SU-DHL-6 (cell line): ENCODE data around the gene MIF4GD.
A peak's percentile ranks its signal among the peaks of the same experiment; 100 is the strongest.
"Not testable (repeated sequence)": the region's sequence is repeated elsewhere in the genome, so short reads cannot be mapped to it uniquely, and the experiment has no call there.

Source experiments
- H2AFZ ChIP-seq: fragments of 200-600 bp; sonication (generic); 2 replicates; pipeline ENCODE4 v1.6.1; 2014; ENCODE audit warnings: low read depth, mild to moderate bottlenecking, moderate library complexity, mixed read lengths, antibody characterized with exemption, low read length; ENCODE audit not compliant: severe bottlenecking
- H3F3A ChIP-seq: fragments of 200-600 bp; shearing (Covaris generic); 2 replicates; pipeline ENCODE4 v1.6.0; 2016; ENCODE audit warnings: antibody characterized with exemption, mild to moderate bottlenecking; ENCODE audit not compliant: insufficient read depth
- H3K27ac ChIP-seq: fragments of 200-600 bp; sonication (generic); 2 replicates; pipeline ENCODE4 v1.5.1; 2016; ENCODE audit warnings: low read depth, mild to moderate bottlenecking, low read length, moderate library complexity, mixed read lengths
- H3K27me3 ChIP-seq: fragments of 200-600 bp; sonication (generic), shearing (Covaris generic); 2 replicates; pipeline ENCODE4 v1.6.0; 2014; ENCODE audit warnings: mild to moderate bottlenecking, low read length
- H3K36me3 ChIP-seq: fragments of 200-600 bp; sonication (generic); 2 replicates; pipeline ENCODE4 v1.6.1; 2014; ENCODE audit warnings: mild to moderate bottlenecking, low read length, mixed read lengths
- H3K4me2 ChIP-seq: fragments of 300-600, 200-600 bp; shearing (Covaris generic), sonication (generic); 2 replicates; pipeline ENCODE4 v1.6.0; 2014; ENCODE audit warnings: low read length, low read depth, mild to moderate bottlenecking; ENCODE audit not compliant: poor library complexity, severe bottlenecking
- H3K4me3 ChIP-seq: fragments of 200-600 bp; sonication (generic); 2 replicates; pipeline ENCODE4 v1.5.1; 2014; ENCODE audit warnings: antibody characterized with exemption, low read length, mild to moderate bottlenecking, mixed read lengths; ENCODE audit not compliant: insufficient read depth, poor library complexity, severe bottlenecking
- H3K79me2 ChIP-seq: fragments of 200-600 bp; sonication (generic); 2 replicates; pipeline ENCODE4 v1.6.1; 2014; ENCODE audit warnings: mild to moderate bottlenecking, low read length, moderate library complexity; ENCODE audit not compliant: insufficient read depth
- H3K9ac ChIP-seq: fragments of 200-600 bp; sonication (generic); 2 replicates; pipeline ENCODE4 v1.7.0; 2014; ENCODE audit warnings: mild to moderate bottlenecking, low read length
- H3K9me2 ChIP-seq: fragments of 200-600 bp; sonication (generic); replicated peaks from 2 replicates; pipeline ENCODE4 v1.6.1; 2014; ENCODE audit warnings: low read length; ENCODE audit not compliant: insufficient read depth
- H3K9me3 ChIP-seq: fragments of 200-600 bp; sonication (generic); 2 replicates; pipeline ENCODE4 v1.6.1; 2014; ENCODE audit warnings: low read length, mixed read lengths; ENCODE audit not compliant: insufficient read depth
- H4K20me1 ChIP-seq: fragments of 200-600 bp; sonication (generic); 2 replicates; pipeline ENCODE4 v1.6.1; 2014; ENCODE audit warnings: low read depth, mild to moderate bottlenecking, antibody characterized with exemption, low read length, moderate library complexity, mixed read lengths
- CTCF ChIP-seq: fragments of 200-600 bp; sonication (generic); IDR thresholded peaks from one replicate; pipeline ENCODE4 v1.5.1; 2017; ENCODE audit warnings: antibody characterized with exemption, mild to moderate bottlenecking, low read length, moderate library complexity; ENCODE audit not compliant: insufficient read depth, poor library complexity, severe bottlenecking
- EZH2phosphoT487 ChIP-seq: fragments of 200-600 bp; sonication (generic), shearing (Covaris generic); conservative IDR thresholded peaks from 2 replicates; pipeline ENCODE4 v1.6.1; 2018; ENCODE audit warnings: mild to moderate bottlenecking, antibody characterized with exemption, low read length, moderate library complexity, mixed read lengths

The MIF4GD gene

GRCh38 chr17:75288359-75288758, 17.3 kb upstream of the MIF4GD start:
- peaks cover 11% of the 10 kb centered on the region; the same call in 1 of the 2 replicates for H3K36me3 ChIP-seq
- H2AFZ ChIP-seq, result no peak overlapping the region
- peaks cover 31% of the 10 kb centered on the region for H3K79me2 ChIP-seq
- peak overlapping the region; percentile 79 for H3K27ac ChIP-seq
- H3K9me2 ChIP-seq, result no peaks in the 10 kb centered on the region
- H3K9ac ChIP-seq, result peak overlapping the region; percentile 82
- peak overlapping the region; percentile 90 for H3K4me3 ChIP-seq
- H3K27me3 ChIP-seq, result no peaks in the 10 kb centered on the region
- H3F3A ChIP-seq, result peaks cover 31% of the 10 kb centered on the region
- peak overlapping the region; percentile 99 for H3K4me2 ChIP-seq
- no peaks in the 10 kb centered on the region for H4K20me1 ChIP-seq
- TF ChIP-seq CTCF (no peak), EZH2phosphoT487 (no peak)
- H3K9me3 ChIP-seq, result no peaks in the 10 kb centered on the region

- H3F3A ChIP-seq, result peaks cover 23% of the 10 kb centered on the region
- H2AFZ ChIP-seq, result no peak overlapping the region
- peak overlapping the region; percentile 90 for H3K4me3 ChIP-seq
- peak overlapping the region; percentile 82 for H3K9ac ChIP-seq
- peaks cover 34% of the 10 kb centered on the region for H3K79me2 ChIP-seq
- no peaks in the 10 kb centered on the region for H3K9me3 ChIP-seq
- H4K20me1 ChIP-seq, result no peaks in the 10 kb centered on the region
- no peak overlapping the region for H3K27ac ChIP-seq
- peaks cover 11% of the 10 kb centered on the region; the same call in 1 of the 2 replicates for H3K36me3 ChIP-seq
- no peaks in the 10 kb centered on the region for H3K9me2 ChIP-seq
- no peak for TF ChIP-seq CTCF
- TF ChIP-seq EZH2phosphoT487, result no peak
- no peaks in the 10 kb centered on the region for H3K27me3 ChIP-seq
- peak overlapping the region; percentile 99 for H3K4me2 ChIP-seq
Measured at GRCh38 chr17:75287221-75287620, 16.2 kb upstream of the MIF4GD start.

GRCh38 chr17:75285123-75285522, 14.1 kb upstream of the MIF4GD start:
- H2AFZ ChIP-seq, result no peak overlapping the region
- H3K27ac ChIP-seq, result no peak overlapping the region
- TF ChIP-seq EZH2phosphoT487 (no peak), CTCF (no peak)
- H3K9me3 ChIP-seq, result no peaks in the 10 kb centered on the region
- H3K9me2 ChIP-seq, result no peaks in the 10 kb centered on the region
- no peak overlapping the region for H3K9ac ChIP-seq
- no peaks in the 10 kb centered on the region for H4K20me1 ChIP-seq
- peaks cover 6% of the 10 kb centered on the region for H3F3A ChIP-seq
- no peaks in the 10 kb centered on the region for H3K27me3 ChIP-seq
- peaks cover 11% of the 10 kb centered on the region; the same call in 1 of the 2 replicates for H3K36me3 ChIP-seq
- peaks cover 41% of the 10 kb centered on the region for H3K79me2 ChIP-seq
- H3K4me3 ChIP-seq, result no peak overlapping the region
- H3K4me2 ChIP-seq, result no peak overlapping the region

GRCh38 chr17:75280189-75280588, 9.2 kb upstream of the MIF4GD start:
- not testable (repeated sequence) for H3K27ac ChIP-seq, H3K9ac ChIP-seq, H4K20me1 ChIP-seq, H3K4me2 ChIP-seq, H3K27me3 ChIP-seq, H3K9me3 ChIP-seq, H2AFZ ChIP-seq, H3K4me3 ChIP-seq, H3K36me3 ChIP-seq, H3K9me2 ChIP-seq, H3F3A ChIP-seq
- H3K79me2 ChIP-seq, result peaks cover 10% of the 10 kb centered on the region; the same call in 1 of the 2 replicates
